Smooth muscle cell (in vitro differentiated cells): ENCODE data around the gene UBE2F. TPM values are rescaled to one million over a fixed set of nuclear protein-coding genes. Genes with fewer than 3 reads are reported as not detected.

Experiments used
- polyA plus RNA-seq: library from polyadenylated mRNA; unstranded; fragments of >200 nt; fragmentation: Nextera tagmentation; extraction: Ambion mirVana; gene quantifications from 2 replicates; pipeline ENCODE4 v1.2.1, GENCODE V29; 2016
- small RNA-seq: library from RNA; depleted of rRNA; stranded (forward); fragments of <200 nt; gene quantifications from one replicate; pipeline ENCODE3, GENCODE V24; 2014
- total RNA-seq: library from RNA; depleted of rRNA; stranded (reverse); fragments of >200 nt; gene quantifications from 2 replicates; pipeline ENCODE4 v1.2.3, GENCODE V29; 2014

UBE2F gene
- total and polyA plus RNA-seq, 2 experiments from 2014 or later = 52.5 to 94.8 TPM

Small RNA genes within 50 kb of the gene (small RNA-seq; reads per million reads assigned to genes)
- not detected for gene RNU6-1333P

Other genes with a start within 250 kb of the UBE2F start
- gene RBM44, start 168.2 kb upstream of the UBE2F start, total RNA-seq = 1.2 and 1.4 TPM in 2 replicates
- gene RBM44, start 168.2 kb upstream of the UBE2F start, polyA plus RNA-seq = 0.15 and 0.95 TPM in 2 replicates
- gene RAMP1, start 107.4 kb upstream of the UBE2F start, total RNA-seq = 11.1 and 24.0 TPM in 2 replicates
- gene RAMP1, start 107.4 kb upstream of the UBE2F start, polyA plus RNA-seq = 70.8 and 72.0 TPM in 2 replicates
- gene SCLY, start 94.0 kb downstream of the UBE2F start, total RNA-seq = 12.9 and 13.4 TPM in 2 replicates
- gene SCLY, start 94.0 kb downstream of the UBE2F start, polyA plus RNA-seq = 7.6 and 10.0 TPM in 2 replicates
- 0.04 and 0.31 TPM in 2 replicates for gene ESPNL, start 133.3 kb downstream of the UBE2F start, total RNA-seq
- gene ESPNL, start 133.3 kb downstream of the UBE2F start, polyA plus RNA-seq = 0.71 TPM in 1 of 2 replicates, not detected in the other
- 0.31 and 0.36 TPM in 2 replicates for gene KLHL30, start 171.7 kb downstream of the UBE2F start, total RNA-seq
- 0.17 TPM in 1 of 2 replicates, not detected in the other for gene KLHL30, start 171.7 kb downstream of the UBE2F start, polyA plus RNA-seq
- gene ERFE, start 192.0 kb downstream of the UBE2F start, total RNA-seq = 0.13 TPM in 1 of 2 replicates, not detected in the other
- gene ERFE, start 192.0 kb downstream of the UBE2F start, polyA plus RNA-seq = 0.86 and 2.4 TPM in 2 replicates
- 11.0 and 12.0 TPM in 2 replicates for gene ILKAP, start 236.7 kb downstream of the UBE2F start, total RNA-seq
- 21.9 and 23.3 TPM in 2 replicates for gene ILKAP, start 236.7 kb downstream of the UBE2F start, polyA plus RNA-seq